GM12891 (cell line): ENCODE results near the gene NRXN3.

Experiments used
- PAX5 ChIP-seq: IDR thresholded peaks from 2 replicates; pipeline ENCODE4 v1.6.1; 2011; ENCODE audit warnings: low read length, moderate library complexity, mild to moderate bottlenecking; ENCODE audit not compliant: insufficient read depth, severe bottlenecking
- POLR2A ChIP-seq: IDR thresholded peaks from 2 replicates; pipeline ENCODE4 v1.6.1; 2011; ENCODE audit warnings: low read depth, low read length, control low read depth
- POLR2AphosphoS5 ChIP-seq: IDR thresholded peaks from 2 replicates; pipeline ENCODE4 v1.6.1; 2011; ENCODE audit warnings: low read depth, low read length, control low read depth
- SPI1 ChIP-seq: IDR thresholded peaks from 2 replicates; pipeline ENCODE4 v1.6.1; 2011; ENCODE audit warnings: low read depth, low read length, control low read depth

- TF ChIP-seq POLR2A (no peak), POLR2AphosphoS5 (no peak), SPI1 (no peak), PAX5 (no peak)
These were observed 920.5 kb downstream of the NRXN3 start for GRCh38 chr14:79090641-79091180.
